ENCODE data around the gene FAT1.

GRCh38 chr4:186633844-186634243 lies 89.8 kb downstream of the FAT1 start:
- TF ChIP-seq, protein P1, sequence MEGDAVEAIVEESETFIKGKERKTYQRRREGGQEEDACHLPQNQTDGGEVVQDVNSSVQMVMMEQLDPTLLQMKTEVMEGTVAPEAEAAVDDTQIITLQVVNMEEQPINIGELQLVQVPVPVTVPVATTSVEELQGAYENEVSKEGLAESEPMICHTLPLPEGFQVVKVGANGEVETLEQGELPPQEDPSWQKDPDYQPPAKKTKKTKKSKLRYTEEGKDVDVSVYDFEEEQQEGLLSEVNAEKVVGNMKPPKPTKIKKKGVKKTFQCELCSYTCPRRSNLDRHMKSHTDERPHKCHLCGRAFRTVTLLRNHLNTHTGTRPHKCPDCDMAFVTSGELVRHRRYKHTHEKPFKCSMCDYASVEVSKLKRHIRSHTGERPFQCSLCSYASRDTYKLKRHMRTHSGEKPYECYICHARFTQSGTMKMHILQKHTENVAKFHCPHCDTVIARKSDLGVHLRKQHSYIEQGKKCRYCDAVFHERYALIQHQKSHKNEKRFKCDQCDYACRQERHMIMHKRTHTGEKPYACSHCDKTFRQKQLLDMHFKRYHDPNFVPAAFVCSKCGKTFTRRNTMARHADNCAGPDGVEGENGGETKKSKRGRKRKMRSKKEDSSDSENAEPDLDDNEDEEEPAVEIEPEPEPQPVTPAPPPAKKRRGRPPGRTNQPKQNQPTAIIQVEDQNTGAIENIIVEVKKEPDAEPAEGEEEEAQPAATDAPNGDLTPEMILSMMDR (IDR thresholded peaks at IDR 0.05) = no peak
- TF ChIP-seq EZH2 (IDR thresholded peaks at IDR 0.05; ENCODE audit: borderline replicate concordance, insufficient read depth, low read depth, low read length, poor library complexity, severe bottlenecking) = no peak
